Right atrium auricular region (tissue), 2 donors: ENCODE results near the gene ERN1. TPM values are rescaled to one million over a fixed set of nuclear protein-coding genes. Genes with fewer than 3 reads are reported as not detected.

Experiments used
- DNase-seq: peaks from one replicate; pipeline ENCODE4 v3.0.0-alpha.2; 2019; ENCODE audit warnings: low spot score
- H3K27ac ChIP-seq, 2 donors: fragments of 200-600 bp; sonication (generic); 1 replicate in 1 of 2; 2 replicates in 1 of 2; pipeline ENCODE4 v1.5.1; 2016 to 2019
- H3K27me3 ChIP-seq, 2 donors: fragments of 200-600 bp; sonication (generic); one replicate each; pipeline versions ENCODE4 v1.5.1 to v1.6.0; 2017 to 2019
- H3K36me3 ChIP-seq: fragments of 200-600 bp; sonication (generic); one replicate; pipeline ENCODE4 v1.5.1; 2016
- H3K4me1 ChIP-seq, 2 donors: fragments of 200-600 bp; sonication (generic); one replicate each; pipeline versions ENCODE4 v1.5.1 to v1.6.0; 2017 to 2019
- H3K4me3 ChIP-seq, 2 donors: fragments of 200-600 bp; sonication (generic); 1 replicate in 1 of 2; 2 replicates in 1 of 2; pipeline ENCODE4 v1.5.1; 2017 to 2019; ENCODE audit warnings: mild to moderate bottlenecking in 1 of 2, moderate library complexity in 1 of 2
- H3K9me3 ChIP-seq, 2 donors: fragments of 200-600 bp; sonication (generic); one replicate each; pipeline ENCODE4 v1.5.1; 2019
- total RNA-seq, 2 donors: library from RNA; depleted of rRNA; stranded (reverse); fragments of >200 nt; gene quantifications; one replicate each; pipeline ENCODE4 v1.1.0, GENCODE V29; 2016
- TF ChIP-seq, protein P1 (sequence below), 2 donors: fragments of 200-600 bp; sonication (generic); IDR thresholded peaks; one replicate each; pipeline ENCODE4 v1.5.1; 2019; ENCODE audit warnings: antibody characterized with exemption in 2 of 2

The ERN1 gene
- total RNA-seq, 2 donors from 2014 or later = 7.0 to 11.9 TPM

GRCh38 chr17:64061178-64061898 is 68.6 kb downstream of the ERN1 start:
- H3K9me3 ChIP-seq = no peaks in the 10 kb centered on the region
- H3K4me3 ChIP-seq = no peak overlapping the region
- TF ChIP-seq, protein P1, sequence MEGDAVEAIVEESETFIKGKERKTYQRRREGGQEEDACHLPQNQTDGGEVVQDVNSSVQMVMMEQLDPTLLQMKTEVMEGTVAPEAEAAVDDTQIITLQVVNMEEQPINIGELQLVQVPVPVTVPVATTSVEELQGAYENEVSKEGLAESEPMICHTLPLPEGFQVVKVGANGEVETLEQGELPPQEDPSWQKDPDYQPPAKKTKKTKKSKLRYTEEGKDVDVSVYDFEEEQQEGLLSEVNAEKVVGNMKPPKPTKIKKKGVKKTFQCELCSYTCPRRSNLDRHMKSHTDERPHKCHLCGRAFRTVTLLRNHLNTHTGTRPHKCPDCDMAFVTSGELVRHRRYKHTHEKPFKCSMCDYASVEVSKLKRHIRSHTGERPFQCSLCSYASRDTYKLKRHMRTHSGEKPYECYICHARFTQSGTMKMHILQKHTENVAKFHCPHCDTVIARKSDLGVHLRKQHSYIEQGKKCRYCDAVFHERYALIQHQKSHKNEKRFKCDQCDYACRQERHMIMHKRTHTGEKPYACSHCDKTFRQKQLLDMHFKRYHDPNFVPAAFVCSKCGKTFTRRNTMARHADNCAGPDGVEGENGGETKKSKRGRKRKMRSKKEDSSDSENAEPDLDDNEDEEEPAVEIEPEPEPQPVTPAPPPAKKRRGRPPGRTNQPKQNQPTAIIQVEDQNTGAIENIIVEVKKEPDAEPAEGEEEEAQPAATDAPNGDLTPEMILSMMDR (IDR thresholded peaks at IDR 0.05) = no peak
- no peaks in the 10 kb centered on the region for H3K27me3 ChIP-seq
- DNase-seq = no peak
- H3K4me1 ChIP-seq = peaks cover 0 to 7% of the 10 kb centered on the region in 2 donors
- H3K36me3 ChIP-seq = peaks cover 22% of the 10 kb centered on the region
- no peak overlapping the region for H3K27ac ChIP-seq

DNA sequence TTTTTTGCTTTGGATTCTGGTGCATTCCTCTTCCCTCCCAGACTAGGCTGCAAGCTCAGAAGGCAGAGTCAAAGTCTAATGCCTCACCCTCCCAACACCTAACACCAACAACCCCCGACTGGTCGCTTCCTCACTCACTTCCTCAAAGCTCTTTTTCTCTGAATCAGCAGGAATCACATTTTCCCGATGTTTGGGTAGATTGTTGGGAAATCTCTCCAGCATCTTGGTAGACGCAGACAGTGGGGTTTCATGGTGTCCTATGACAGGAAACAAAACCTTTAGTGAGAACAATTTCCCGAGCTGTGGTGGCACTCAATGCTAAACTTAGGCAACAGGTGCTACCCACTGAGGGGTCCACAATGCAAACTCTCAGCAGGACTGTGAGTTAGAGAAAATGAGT is 69.6 kb downstream of the ERN1 start:
- H3K36me3 ChIP-seq = peaks cover 31% of the 10 kb centered on the region

GRCh38 chr17:64059756-64060155 is 70.2 kb downstream of the ERN1 start:
- peaks cover 33% of the 10 kb centered on the region for H3K36me3 ChIP-seq
- no peaks in the 10 kb centered on the region for H3K9me3 ChIP-seq
- no peak overlapping the region for H3K27ac ChIP-seq
- peaks cover 0 to 7% of the 10 kb centered on the region in 2 donors for H3K4me1 ChIP-seq
- TF ChIP-seq, protein P1 (IDR thresholded peaks at IDR 0.05) = no peak
- DNase-seq = no peak
- no peaks in the 10 kb centered on the region for H3K27me3 ChIP-seq
- no peak overlapping the region for H3K4me3 ChIP-seq

More for the DNA sequence above, 69.6 kb downstream of the ERN1 start:
- TF ChIP-seq, protein P1 (IDR thresholded peaks at IDR 0.05) = no peak
- no peaks in the 10 kb centered on the region for H3K27me3 ChIP-seq
- no peak overlapping the region for H3K27ac ChIP-seq
- peaks cover 0 to 7% of the 10 kb centered on the region in 2 donors for H3K4me1 ChIP-seq
- H3K9me3 ChIP-seq = no peaks in the 10 kb centered on the region
- no peak overlapping the region for H3K4me3 ChIP-seq
- DNase-seq = no peak

- Histone ChIP-seq H3K4me3 (no peak overlapping the region), H3K9me3 (no peaks in the 10 kb centered on the region), H3K36me3 (peaks cover 42% of the 10 kb centered on the region), H3K4me1 (peaks cover 0 to 7% of the 10 kb centered on the region in 2 donors), H3K27me3 (no peaks in the 10 kb centered on the region), H3K27ac (no peak overlapping the region)
- TF ChIP-seq, protein P1 (IDR thresholded peaks at IDR 0.05) = no peak
- no peak for DNase-seq
Measured at GRCh38 chr17:64058621-64059020, 71.3 kb downstream of the ERN1 start.

DNA sequence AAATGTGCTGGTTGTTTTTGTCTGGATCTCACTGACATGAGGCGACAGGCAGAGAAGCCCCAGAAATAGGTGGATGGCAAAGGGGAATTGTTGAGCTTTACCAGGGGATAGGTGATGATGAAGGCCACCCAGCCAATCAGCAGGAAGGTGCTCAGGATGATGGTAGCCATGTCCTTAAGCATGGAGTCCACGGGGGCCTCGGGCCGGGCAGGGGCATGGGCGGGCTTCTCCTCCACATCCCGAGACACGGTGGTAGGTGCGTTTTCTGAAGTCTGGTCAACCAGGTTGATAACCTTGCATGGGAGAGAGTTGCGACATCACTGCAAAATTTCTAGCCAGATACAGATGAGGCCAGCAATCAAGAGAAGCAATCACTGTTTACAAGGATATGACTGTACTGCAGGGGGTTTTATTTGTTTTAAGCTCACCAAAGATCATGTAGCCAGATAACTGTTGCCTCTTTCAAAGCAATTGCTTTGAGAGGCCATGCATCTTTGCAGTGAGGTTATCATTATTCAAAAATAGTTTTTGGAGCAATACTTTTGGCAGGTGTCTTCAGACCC is 72.2 kb downstream of the ERN1 start:
- Histone ChIP-seq H3K36me3 (peaks cover 51% of the 10 kb centered on the region), H3K27ac (no peak overlapping the region), H3K27me3 (no peaks in the 10 kb centered on the region), H3K4me3 (no peak overlapping the region), H3K9me3 (no peaks in the 10 kb centered on the region), H3K4me1 (no peaks in the 10 kb centered on the region)
- TF ChIP-seq, protein P1 (IDR thresholded peaks at IDR 0.05) = no peak
- no peak for DNase-seq
